K562 (cell line): ENCODE data around the gene PRKCE. TPM values are rescaled to one million over a fixed set of nuclear protein-coding genes. Genes with fewer than 3 reads are reported as not detected.

ENCODE experiments used
- ATAC-seq: fragments of 200-7000 bp; cut with Tn5 transposase; 3 replicates; pipeline ENCODE4 v1.9.1; 2020; ENCODE audit warnings: moderate library complexity
- BruUV-seq: library from RNA; stranded (reverse); fragments of 400-500 nt; replicated peaks from 2 replicates; lab custom pipeline; 2021; lab: Mats Ljungman, UMichigan
- CTCF ChIA-PET: fragments of 300-600 bp; formaldehyde crosslinking; extraction: SDS; loops from one replicate; lab custom pipeline; 2021; ENCODE audit warnings: low intra/inter-chr PET ratio; lab: Yijun Ruan, JAX
- POLR2A ChIA-PET: fragments of 300-600, 350-650 bp; sonication (Branson Sonifier 250); formaldehyde crosslinking; extraction: SDS; loops from one replicate; lab custom pipeline; 2021; ENCODE audit warnings: antibody characterized with exemption, inconsistent platforms; lab: Yijun Ruan, JAX
- DNase-seq, 4 experiments: peaks; one replicate each; pipeline versions ENCODE4 v3.0.0 to v3.0.0-alpha.2; 2011 to 2018; ENCODE audit warnings: low spot score in 3 of 4, mixed read lengths in 3 of 4; ENCODE audit errors: extremely low read depth in 1 of 4
- FAIRE-seq: peaks from 2 replicates; lab custom pipeline; 2011; peaks lifted over from hg19 to GRCh38; lab: Jason Lieb, UNC
- H2AFZ ChIP-seq: 2 replicates; pipeline ENCODE4 v1.6.0; 2011; ENCODE audit warnings: low read depth, low read length, control low read depth, inconsistent platforms
- H3K27ac ChIP-seq: fragments of 200-600 bp; 3 replicates; pipeline ENCODE4 v1.8.0; 2011; ENCODE audit warnings: low read depth, mild to moderate bottlenecking, control low read depth, inconsistent platforms, low read length, moderate library complexity, mixed read lengths; ENCODE audit errors: extremely low read depth
- H3K27me3 ChIP-seq, 2 experiments: fragments of 300-600 bp in 1 of 2; 2 replicates in 1 of 2; 3 replicates in 1 of 2; pipeline versions ENCODE4 v1.6.0 to v1.8.0; 2011; ENCODE audit warnings: inconsistent platforms in 2 of 2, low read length in 2 of 2, mild to moderate bottlenecking in 1 of 2, mixed read lengths in 1 of 2, moderate library complexity in 1 of 2; ENCODE audit not compliant: control insufficient read depth in 2 of 2, insufficient read depth in 2 of 2
- H3K36me3 ChIP-seq: fragments of 300-600 bp; 3 replicates; pipeline ENCODE4 v1.8.0; 2011; ENCODE audit warnings: mild to moderate bottlenecking, low read length, inconsistent platforms; ENCODE audit not compliant: control insufficient read depth, insufficient read depth
- H3K4me1 ChIP-seq, 2 experiments: fragments of 200-600 bp in 1 of 2; replicated peaks in 1 of 2; 2 replicates in 1 of 2; 3 replicates in 1 of 2; pipeline versions ENCODE4 v1.5.1 to v1.8.0; 2011; ENCODE audit warnings: inconsistent platforms in 2 of 2, low read length in 2 of 2, mild to moderate bottlenecking in 1 of 2, mixed read lengths in 1 of 2, moderate library complexity in 1 of 2; ENCODE audit not compliant: control insufficient read depth in 2 of 2, insufficient read depth in 2 of 2
- H3K4me2 ChIP-seq: 2 replicates; pipeline ENCODE4 v1.6.1; 2011; ENCODE audit warnings: low read length, control low read depth, inconsistent platforms, mixed read lengths; ENCODE audit not compliant: insufficient read depth
- H3K4me3 ChIP-seq: fragments of 200-600 bp; sonication (generic), shearing (Covaris generic); 2 replicates; pipeline ENCODE4 v1.5.1; 2016; ENCODE audit warnings: control low read depth, inconsistent platforms
- H3K79me2 ChIP-seq: fragments of 200-600 bp; 3 replicates; pipeline ENCODE4 v1.8.0; 2011; ENCODE audit warnings: low read length, inconsistent platforms; ENCODE audit not compliant: control insufficient read depth, insufficient read depth
- H3K9ac ChIP-seq, 2 experiments: 2 replicates each; pipeline versions ENCODE4 v1.6.0 to v1.6.1; 2011; ENCODE audit warnings: low read depth in 2 of 2, low read length in 2 of 2, control low read depth in 1 of 2, inconsistent platforms in 1 of 2, mild to moderate bottlenecking in 1 of 2, mixed read lengths in 1 of 2; ENCODE audit not compliant: insufficient read depth in 1 of 2
- H3K9me1 ChIP-seq: one replicate; pipeline ENCODE4 v1.6.0; 2011; ENCODE audit warnings: inconsistent platforms, mild to moderate bottlenecking, low read length, moderate library complexity; ENCODE audit not compliant: control insufficient read depth, insufficient read depth
- H3K9me3 ChIP-seq: replicated peaks from 2 replicates; pipeline ENCODE4 v1.5.1; 2011; ENCODE audit warnings: low read depth, low read length, inconsistent platforms; ENCODE audit not compliant: control insufficient read depth, insufficient read depth
- H4K20me1 ChIP-seq: replicated peaks from 2 replicates; pipeline ENCODE4 v1.6.1; 2011; ENCODE audit warnings: low read length, inconsistent platforms, mixed read lengths; ENCODE audit not compliant: control insufficient read depth, insufficient read depth
- CGGBP1 ChIP-seq: fragments of 250-450 bp; sonication (Bioruptor Pico); IDR thresholded peaks from 2 replicates; pipeline ENCODE4 v1.9.0; 2021; ENCODE audit warnings: mild to moderate bottlenecking
- GTF2A2 ChIP-seq: IDR thresholded peaks from 2 replicates; pipeline ENCODE4 v1.6.1; 2016; ENCODE audit warnings: mild to moderate bottlenecking, missing genetic modification characterization, missing compliant biosample characterization
- NKRF ChIP-seq: fragments of 450-650 bp; IDR thresholded peaks from 2 replicates; pipeline ENCODE4 v1.6.1; 2016; ENCODE audit warnings: borderline replicate concordance
- NONO ChIP-seq, 2 experiments: fragments of 200-400 bp in 1 of 2; fragments of 450-650 bp in 1 of 2; formaldehyde crosslinking in 1 of 2; IDR thresholded peaks; 2 replicates each; pipeline ENCODE4 v1.6.1; 2017; ENCODE audit warnings: low read depth in 2 of 2, mild to moderate bottlenecking in 2 of 2, moderate library complexity in 2 of 2, low read length in 1 of 2
- NR2C1 ChIP-seq, 2 experiments: fragments of 450-650 bp; IDR thresholded peaks; 2 replicates each; pipeline ENCODE4 v1.6.1; 2017; ENCODE audit warnings: mild to moderate bottlenecking in 2 of 2, antibody characterized with exemption in 1 of 2, inconsistent platforms in 1 of 2, missing compliant biosample characterization in 1 of 2, missing genetic modification characterization in 1 of 2
- POLR3G ChIP-seq: IDR thresholded peaks from 2 replicates; pipeline ENCODE4 v1.6.1; 2011; ENCODE audit not compliant: insufficient read length, insufficient replicate concordance; ENCODE audit errors: extremely low read depth
- RREB1 ChIP-seq: fragments of 250-450 bp; sonication (Bioruptor Pico); IDR thresholded peaks from 2 replicates; pipeline ENCODE4 v1.4.0; 2020
- TEAD1 ChIP-seq, 2 experiments: fragments of 450-650 bp in 1 of 2; sonication (generic) in 1 of 2; formaldehyde crosslinking; IDR thresholded peaks; 2 replicates each; pipeline versions ENCODE4 v1.4.0 to v1.8.0; 2020 to 2022; ENCODE audit warnings: mild to moderate bottlenecking in 2 of 2, missing genetic modification reagents in 1 of 2
- USF2 ChIP-seq: sonication (generic); formaldehyde crosslinking; IDR thresholded peaks from 2 replicates; pipeline ENCODE4 v1.5.0; 2020; ENCODE audit warnings: missing genetic modification reagents
- ZNF12 ChIP-seq: sonication (generic); formaldehyde crosslinking; IDR thresholded peaks from 2 replicates; pipeline ENCODE4 v1.4.0; 2020; ENCODE audit warnings: mild to moderate bottlenecking, missing genetic modification reagents
- ZNF449 ChIP-seq: fragments of 250-450 bp; sonication (Bioruptor Pico); IDR thresholded peaks from 2 replicates; pipeline ENCODE4 v1.8.0; 2022; ENCODE audit warnings: moderate library complexity, mild to moderate bottlenecking, inconsistent platforms
- WGBS: fragments of 100-300 bp; shearing (Covaris generic); methylation state at CpG from one replicate; pipeline ENCODE4 v1.1.6; 2016; ENCODE audit warnings: low coverage, mixed read lengths; ENCODE audit not compliant: insufficient coverage; ENCODE audit errors: missing lambda C conversion rate; 5-methylcytosine and 5-hydroxymethylcytosine counted together
- in situ Hi-C: fragments of 300-500 bp; cut with MboI; formaldehyde crosslinking; loops from 4 replicates; pipeline ENCODE4 v1.15.0; 2018; ENCODE audit warnings: inconsistent platforms, mixed read lengths
- intact Hi-C: fragments of 100-400 bp; cut with micrococcal nuclease; formaldehyde crosslinking; loops from 2 replicates; pipeline ENCODE4 v1.14.2; 2022
- polyA plus RNA-seq, 8 experiments: library from polyadenylated mRNA; depleted of rRNA in 4 of 8; stranded (reverse) in 5 of 8; unstranded in 3 of 8; fragments of >200 nt; fragmentation: Nextera tagmentation in 2 of 8; fragmentation: Illumina TruSeq in 1 of 8; extraction: Ambion mirVana in 2 of 8; extraction: Trizol in 1 of 8; gene quantifications; 2 replicates each; pipeline versions ENCODE4 v1.2.1 to v1.2.3, GENCODE V29; 2011 to 2014; ENCODE audit warnings: inconsistent platforms in 1 of 8, missing spikeins in 1 of 8
- total RNA-seq, 7 experiments: library from RNA; depleted of rRNA in 6 of 7; stranded (reverse); fragments of >200 nt in 6 of 7; fragmentation: Illumina TruSeq in 2 of 7; extraction: Trizol in 2 of 7; gene quantifications; 2 replicates each; pipeline versions ENCODE4 v1.2.1 to v1.2.3, GENCODE V29; 2011 to 2021; ENCODE audit warnings: low replicate concordance in 1 of 7

Gene PRKCE
- total and polyA plus RNA-seq, 9 of the 15 experiments (the other 6 are each of a cell fraction or from before 2014, with no cell fraction given): 0.06 to 1.0 (median 0.22) TPM; not detected in 1

- Histone ChIP-seq H3K9me1 (no peaks in the 10 kb centered on the region), H3K9ac (no peak overlapping the region), H3K27ac (no peak overlapping the region), H3K27me3 (peaks cover 0 to 8% of the 10 kb centered on the region in 2 experiments; a peak in 1 of 5 replicates), H3K9me3 (no peaks in the 10 kb centered on the region), H3K79me2 (no peaks in the 10 kb centered on the region), H3K4me3 (no peak overlapping the region), H4K20me1 (no peaks in the 10 kb centered on the region), H3K4me2 (no peak overlapping the region), H3K4me1 (peaks cover 0 to 4% of the 10 kb centered on the region in 2 experiments; a peak in 2 of 5 replicates), H3K36me3 (no peaks in the 10 kb centered on the region), H2AFZ (no peak overlapping the region)
- intact Hi-C loops: no loop called here
- ATAC-seq (no peak), FAIRE-seq (no peak), DNase-seq (no peak)
- POLR2A ChIA-PET: no interaction called here
- CTCF ChIA-PET: no interaction called here
- in situ Hi-C loops: no loop called here
- BruUV-seq: no TSS peak
- WGBS: 0% methylated on average over 1 of the region's 1 CpG
- TF ChIP-seq TEAD1 (CRISPR knock-in tag; IDR thresholded peaks at IDR 0.05) (no peak), NONO (IDR thresholded peaks at IDR 0.05; ENCODE audit: low read depth in 2 of 2, low read length in 1 of 2) (no peak), RREB1 (CRISPR knock-in tag) (no peak), NR2C1 (IDR thresholded peaks at IDR 0.05) (no peak), NR2C1 (tag; IDR thresholded peaks at IDR 0.05) (no peak), NKRF (no peak), CGGBP1 (CRISPR knock-in tag) (no peak), GTF2A2 (tag) (no peak), USF2 (CRISPR knock-in tag) (no peak), POLR3G (no peak), ZNF12 (CRISPR knock-in tag) (no peak), ZNF449 (CRISPR knock-in tag) (no peak)
These were observed 20.7 kb downstream of the PRKCE start for GRCh38 chr2:45672138-45672537.
